NCI-H1105 (cell line): ENCODE measurements around the gene NCOA6.
"Not testable (repeated sequence)": the region's sequence is repeated elsewhere in the genome, so short reads cannot be mapped to it uniquely, and the experiment has no call there.

ENCODE experiments used
- DNase-seq: peaks from one replicate; lab custom pipeline; 2025; lab: John Stamatoyannopoulos, UW

NCOA6 gene

DNA sequence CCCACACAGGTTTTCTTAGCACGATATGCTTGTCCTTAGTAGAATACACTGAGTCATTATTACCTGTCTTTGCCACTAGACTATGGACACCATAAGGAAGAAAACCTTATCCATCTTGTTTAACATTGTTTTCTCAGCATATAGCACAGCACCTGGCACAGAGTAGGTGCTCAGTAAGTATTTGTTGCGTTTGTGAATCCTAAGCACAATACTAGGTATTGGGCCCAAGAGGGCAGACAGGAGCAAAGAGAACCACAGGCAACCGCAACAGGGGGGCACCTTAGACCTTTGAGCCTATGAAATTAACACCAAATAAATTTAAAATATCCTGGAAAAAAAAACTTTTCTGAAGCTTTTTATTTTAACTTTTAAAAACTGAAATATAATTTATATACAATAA, 3.7 kb upstream of the NCOA6 start:
- no peak for DNase-seq

DNA sequence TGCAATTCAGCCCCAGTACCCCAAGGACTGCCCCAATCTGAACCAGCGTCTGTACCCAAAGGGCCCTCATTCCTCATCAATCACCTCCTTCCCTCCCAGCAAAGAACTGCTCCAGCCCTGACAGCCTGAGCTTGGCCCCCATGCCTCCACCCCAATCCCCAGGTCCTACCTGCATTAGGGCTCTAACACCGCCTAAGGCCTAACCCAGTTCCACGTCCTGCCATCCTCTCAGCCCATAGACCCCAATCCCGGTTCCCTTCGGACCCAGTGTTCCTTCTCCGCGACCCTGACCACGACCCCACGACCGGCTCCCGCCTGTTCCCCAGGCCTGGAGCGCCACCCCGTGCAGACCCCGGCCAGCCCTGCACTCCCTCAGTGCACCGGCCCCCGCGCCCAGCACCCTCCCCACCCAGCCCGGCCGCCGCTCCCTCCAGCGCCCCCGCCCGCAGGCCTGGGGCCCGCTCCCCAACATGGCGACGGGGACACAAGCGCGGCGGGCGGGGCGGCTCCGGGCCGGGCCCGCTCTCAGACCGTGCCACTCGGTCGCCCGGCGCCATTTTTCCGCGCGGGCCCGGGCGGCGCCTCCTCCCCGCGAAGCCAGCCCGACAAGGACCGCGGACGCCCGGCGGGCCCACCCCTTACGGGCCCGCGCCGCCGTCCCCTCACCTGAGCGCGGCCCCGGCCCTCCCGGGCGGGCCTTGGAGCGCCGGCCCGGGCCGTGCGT, 483 bp downstream of the NCOA6 start:
- DNase-seq, result peak; percentile 48

- DNase-seq, result peak; percentile 68
Measured at GRCh38 chr20:34824452-34824805, 1.0 kb downstream of the NCOA6 start.

DNA sequence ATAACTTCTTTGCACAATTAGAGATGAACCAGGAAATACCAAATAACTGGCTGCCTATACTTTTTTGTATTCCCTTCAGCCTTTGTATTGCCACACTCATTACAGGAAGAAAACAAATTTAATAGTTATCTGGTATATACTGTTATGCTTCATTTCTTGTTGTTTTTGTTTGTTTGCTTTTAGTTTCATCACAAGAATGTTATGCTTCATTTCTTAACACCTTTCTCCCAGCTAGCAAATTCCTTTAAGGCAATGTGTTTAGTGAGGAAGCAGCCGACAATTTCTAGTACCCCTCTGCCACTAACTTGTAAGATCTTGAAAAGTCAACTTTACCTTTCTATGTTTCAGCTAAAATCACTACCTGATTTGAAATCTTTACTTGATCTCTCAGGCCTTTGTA, 1.4 kb downstream of the NCOA6 start:
- DNase-seq, result no peak

DNA sequence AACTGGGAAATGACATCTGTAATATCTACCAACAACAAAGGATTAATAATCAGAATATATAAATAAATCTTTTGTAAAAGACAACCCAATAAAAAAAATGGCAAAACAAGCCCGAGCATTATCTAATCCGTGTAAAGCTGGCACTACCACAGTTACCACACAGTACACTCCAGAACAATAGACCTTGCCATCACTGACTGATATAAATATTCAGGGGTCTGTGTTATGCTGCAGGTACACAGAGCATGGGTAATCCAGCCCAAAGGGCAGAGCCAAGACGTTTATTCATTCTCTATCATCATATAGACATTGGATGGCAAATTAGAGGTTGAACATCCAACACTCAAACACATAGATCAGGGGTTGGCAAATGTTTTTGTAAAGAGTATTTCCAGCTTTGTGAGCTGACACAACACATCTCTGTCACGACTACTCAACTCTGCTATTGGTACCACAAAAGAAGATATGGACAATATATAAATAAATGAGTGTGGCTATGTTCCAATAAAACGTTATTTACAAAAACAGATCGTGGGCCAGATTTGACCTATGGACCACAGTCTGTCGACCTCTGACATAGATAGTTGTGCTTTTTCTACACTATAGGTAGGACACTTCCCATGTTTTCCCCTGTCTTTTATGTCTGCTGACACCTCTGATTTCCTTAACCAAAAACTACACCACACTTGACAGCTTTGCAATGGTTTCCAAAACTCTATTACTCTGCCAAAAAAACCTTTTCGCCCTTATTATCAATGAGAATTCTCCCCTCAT, 4.5 kb downstream of the NCOA6 start:
- no peak for DNase-seq

DNA sequence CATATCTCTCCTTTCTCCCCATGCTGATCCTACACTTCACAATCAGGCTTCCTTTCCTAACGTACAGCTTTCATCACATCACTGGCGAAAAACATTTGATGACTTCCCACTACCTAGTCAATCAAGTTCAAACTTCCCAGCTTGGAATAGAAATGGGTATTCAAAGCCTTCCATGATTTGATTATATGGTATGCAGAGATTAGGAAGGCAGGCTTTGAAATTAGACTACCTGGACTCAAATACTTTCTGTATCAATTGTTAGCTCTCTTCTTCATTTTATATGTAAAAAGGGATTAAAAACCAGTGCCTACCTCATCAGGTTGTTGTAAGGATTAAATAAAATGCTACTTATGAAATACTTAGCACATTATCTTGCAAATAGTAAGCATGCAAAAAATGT, 7.7 kb downstream of the NCOA6 start:
- DNase-seq, result no peak

DNA sequence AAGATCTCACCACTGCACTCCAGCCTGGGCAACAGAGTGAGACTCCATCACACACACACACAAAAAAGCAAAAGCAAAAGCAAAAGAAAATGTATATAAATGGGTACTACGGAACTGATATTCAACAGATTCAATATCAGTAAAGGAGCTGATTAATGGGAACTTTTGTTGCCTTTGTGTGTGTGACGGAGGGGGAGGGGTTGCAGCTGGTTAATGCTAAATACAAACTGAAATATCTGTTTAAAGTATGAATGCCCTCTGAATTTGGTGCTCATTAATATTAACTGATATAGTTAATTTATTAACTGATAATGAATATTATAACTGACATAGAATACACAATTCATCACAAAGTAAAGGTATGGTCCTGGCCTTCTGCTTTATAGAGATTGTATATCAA, 8.4 kb downstream of the NCOA6 start:
- DNase-seq, result no peak

GRCh38 chr20:34815636-34816035, 9.8 kb downstream of the NCOA6 start:
- DNase-seq, result no peak

GRCh38 chr20:34808583-34808982, 16.9 kb downstream of the NCOA6 start:
- DNase-seq, result no peak

- not testable (repeated sequence) for DNase-seq
Measured at GRCh38 chr20:34807944-34808465, 17.4 kb downstream of the NCOA6 start.

DNA sequence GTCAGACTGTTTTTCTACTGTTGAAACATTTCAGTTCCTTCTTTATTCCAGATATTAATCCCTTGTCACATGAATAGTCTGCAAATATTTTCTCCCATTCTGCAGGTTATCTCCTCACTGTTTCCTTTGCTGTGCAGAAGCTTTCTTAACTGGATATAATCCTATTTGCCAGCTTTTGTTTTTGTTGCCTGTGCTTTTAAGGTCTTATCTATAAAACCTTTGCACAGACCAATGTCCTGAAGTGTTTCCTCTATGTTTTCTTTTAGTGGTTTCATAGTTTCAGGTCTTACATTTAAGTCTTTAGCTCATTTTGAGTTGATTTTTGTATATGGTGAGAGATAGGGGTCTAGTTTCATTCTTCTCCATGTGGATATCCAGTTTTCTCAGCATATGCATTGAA, 19.2 kb downstream of the NCOA6 start:
- DNase-seq, result no peak

DNA sequence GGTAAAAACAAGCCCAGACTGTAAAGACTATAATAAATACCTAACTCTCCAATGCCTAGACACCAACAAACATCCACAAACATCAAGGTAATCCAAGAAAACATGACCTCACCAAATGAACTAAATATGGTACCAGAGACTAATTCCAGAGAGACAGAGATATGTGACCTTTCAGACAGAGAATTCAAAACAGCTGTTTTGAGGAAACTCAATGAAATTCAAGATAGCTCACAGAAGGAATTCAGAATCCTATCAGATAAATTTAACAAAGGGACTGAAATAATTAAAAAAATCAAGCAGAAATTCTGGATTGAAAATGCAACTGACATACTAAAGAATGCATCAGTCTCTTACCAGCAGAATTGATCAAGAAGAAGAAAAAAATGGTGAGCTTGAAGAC, 26.6 kb downstream of the NCOA6 start:
- DNase-seq, result no peak

DNA sequence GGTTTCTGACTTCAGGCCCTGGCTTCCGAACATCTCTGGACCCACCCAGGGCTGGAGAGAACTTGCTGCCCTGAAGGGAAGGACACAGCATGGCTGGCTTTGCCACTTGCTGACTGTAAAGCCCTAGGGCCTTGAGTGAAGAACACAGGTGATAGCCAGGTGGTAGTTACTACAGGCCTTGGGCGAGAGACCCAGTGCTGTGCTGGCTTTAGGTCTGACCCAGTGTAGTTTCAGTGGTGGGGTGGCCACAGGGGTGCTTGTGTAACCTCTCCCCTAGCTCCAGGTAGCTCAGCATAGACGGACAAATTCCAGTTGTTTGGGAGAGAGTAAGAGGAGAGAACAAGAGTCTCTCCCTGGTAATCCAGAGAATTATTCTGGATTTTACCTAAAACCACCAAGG, 27.1 kb downstream of the NCOA6 start:
- no peak for DNase-seq

GRCh38 chr20:34797012-34797995, 28.1 kb downstream of the NCOA6 start:
- no peak for DNase-seq

DNA sequence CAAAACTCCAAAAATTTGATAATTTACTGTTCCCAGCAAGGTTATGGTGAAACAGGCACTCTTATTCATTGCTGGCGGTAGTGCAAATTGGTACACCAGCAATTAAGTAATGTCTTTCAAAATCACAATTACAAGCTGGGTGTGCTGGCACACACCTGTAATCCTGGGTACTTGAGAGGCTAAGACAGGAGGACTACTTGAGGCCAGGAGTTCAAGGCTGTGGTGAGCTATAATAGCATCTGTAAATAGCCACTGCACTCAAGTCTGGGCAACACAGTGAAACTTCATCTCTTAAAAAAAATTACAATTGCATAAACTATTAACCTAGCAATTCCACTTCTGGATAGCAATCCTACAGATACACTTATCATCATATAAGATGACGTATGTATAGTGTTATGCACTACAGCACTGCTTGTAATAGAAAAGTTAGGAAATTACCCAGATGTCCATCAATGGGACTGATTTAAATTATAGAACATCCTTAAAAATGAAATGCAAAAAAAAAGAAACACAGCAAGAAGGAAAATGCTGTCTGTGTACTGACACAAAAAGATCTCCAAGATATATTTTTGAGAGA, 31.4 kb downstream of the NCOA6 start:
- no peak for DNase-seq

GRCh38 chr20:34792687-34793363, 32.6 kb downstream of the NCOA6 start:
- DNase-seq, result no peak

- DNase-seq, result no peak
Measured at GRCh38 chr20:34791289-34792020, 34.0 kb downstream of the NCOA6 start.

DNA sequence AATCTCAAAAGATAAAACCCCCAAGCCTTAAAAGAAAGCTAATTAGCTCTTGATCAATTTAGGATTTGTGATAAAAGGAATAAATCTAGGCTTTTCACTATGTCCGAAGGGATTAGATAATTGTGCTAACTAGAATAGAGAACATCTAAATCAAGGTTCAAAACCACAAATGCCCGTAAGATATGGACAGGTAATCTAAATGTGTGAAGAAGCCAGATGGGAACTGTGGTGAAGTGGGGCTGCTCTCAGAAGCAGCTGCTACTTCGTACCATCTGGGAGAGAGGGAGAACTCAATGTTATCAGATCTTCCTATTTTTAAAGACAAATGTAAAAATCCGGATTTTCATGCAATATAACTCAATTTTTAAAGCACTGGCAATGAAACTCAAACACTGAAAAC, 44.2 kb downstream of the NCOA6 start:
- DNase-seq, result no peak

- not testable (repeated sequence) for DNase-seq
Measured at GRCh38 chr20:34780291-34780690, 45.2 kb downstream of the NCOA6 start.

DNA sequence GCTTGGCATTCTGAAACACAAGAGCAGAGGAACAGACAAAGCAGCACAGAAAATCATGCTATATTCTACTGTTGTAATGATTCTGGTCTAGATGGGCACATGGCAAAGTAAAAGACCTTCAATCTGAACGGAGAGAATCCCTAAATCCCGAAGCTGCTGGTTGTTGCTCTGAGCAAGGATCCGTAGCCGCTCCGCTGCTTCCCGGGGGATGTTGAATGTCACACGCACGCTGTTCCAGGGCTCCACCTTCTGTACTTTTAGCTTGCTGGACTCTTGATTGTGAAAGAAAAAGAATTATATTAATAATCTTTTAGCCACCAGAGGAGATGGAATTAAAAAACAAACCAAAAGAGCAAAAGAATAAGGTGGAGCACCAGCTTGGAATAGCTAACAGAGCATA, 49.3 kb downstream of the NCOA6 start:
- no peak for DNase-seq

- no peak for DNase-seq
Measured at GRCh38 chr20:34774886-34775285, 50.6 kb downstream of the NCOA6 start.
